ENCODE data around the gene PRCD. TPM values are rescaled to one million over a fixed set of nuclear protein-coding genes. Genes with fewer than 3 reads are reported as not detected.

Gene PRCD
- total RNA-seq, 1 donor from 2014 or later, result not detected

DNA sequence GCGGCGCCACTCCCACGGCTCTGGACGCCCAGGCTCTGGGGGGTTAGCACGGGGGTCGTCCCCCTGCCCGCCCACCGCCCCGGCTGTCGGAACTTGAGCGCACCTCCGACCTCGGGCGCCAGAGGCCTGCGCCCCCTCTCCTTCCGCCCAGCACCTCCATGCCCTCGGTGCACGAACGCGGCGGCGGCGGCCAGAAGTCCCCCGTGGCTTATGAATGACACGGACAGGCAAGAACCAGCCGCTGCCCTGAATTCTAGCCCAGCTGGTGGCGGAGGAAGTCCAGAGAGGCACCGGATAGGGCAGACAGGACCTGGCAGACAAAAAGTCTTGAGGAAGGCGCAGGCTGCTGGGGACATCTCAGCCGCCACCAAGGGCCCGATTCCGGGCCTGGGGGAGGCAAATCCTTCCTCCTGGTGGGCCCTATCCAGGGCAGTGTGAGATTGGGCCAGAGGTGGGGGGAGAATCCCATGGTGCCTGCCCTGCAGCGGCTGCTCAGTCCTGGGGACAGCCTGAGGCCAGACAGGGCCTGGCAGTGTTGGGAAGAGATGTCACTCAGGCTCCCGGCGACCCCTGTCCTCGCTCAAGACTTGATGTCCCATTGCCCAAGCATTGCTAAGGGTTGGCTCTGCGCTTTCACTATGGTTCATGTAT is 1.4 kb upstream of the PRCD start:
- DNase-seq (ENCODE audit: low read depth), result no peak

- DNase-seq (ENCODE audit: low read depth), result no peak
Observed at GRCh38 chr17:76538941-76539570, 788 bp upstream of the PRCD start.

GRCh38 chr17:76540381-76541300 is 797 bp downstream of the PRCD start:
- peak; percentile 97 for DNase-seq (ENCODE audit: low read depth)

DNA sequence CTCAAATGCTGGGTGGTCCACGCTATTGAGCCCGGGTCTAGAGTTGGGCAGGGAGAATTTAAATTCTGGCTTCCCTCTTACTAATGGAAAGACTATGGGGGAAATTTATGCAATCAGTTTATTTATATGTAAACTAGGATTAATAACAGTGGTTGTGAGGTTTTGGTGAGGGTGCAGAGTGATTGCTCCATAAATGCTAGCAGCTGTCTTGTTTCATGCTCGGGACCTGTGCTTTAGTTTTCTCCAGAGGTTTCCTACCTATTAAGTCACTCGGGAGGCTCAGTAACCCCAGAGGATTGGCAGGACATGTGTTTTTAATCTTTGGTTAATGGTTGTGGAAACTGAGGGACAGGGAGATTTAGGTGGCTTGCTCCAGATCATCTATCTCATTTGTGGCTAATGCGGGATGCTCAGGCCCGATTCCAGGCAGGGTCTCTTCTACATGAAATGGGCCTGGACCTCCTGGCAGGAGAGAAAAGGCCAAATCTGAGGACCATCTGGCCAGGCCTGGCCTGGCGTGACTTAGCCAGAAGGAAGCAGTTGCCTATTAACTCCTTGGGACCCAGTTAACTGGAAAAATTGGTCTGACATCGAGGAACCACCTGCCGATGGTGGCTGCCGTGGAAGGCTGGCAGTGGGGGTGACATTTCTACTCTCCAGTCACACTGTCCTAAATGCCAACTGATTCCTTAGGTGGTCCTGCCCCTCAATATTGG is 2.1 kb downstream of the PRCD start:
- no peak for DNase-seq (ENCODE audit: low read depth)

GRCh38 chr17:76542566-76542971 is 2.7 kb downstream of the PRCD start:
- no peak for DNase-seq (ENCODE audit: low read depth)

DNA sequence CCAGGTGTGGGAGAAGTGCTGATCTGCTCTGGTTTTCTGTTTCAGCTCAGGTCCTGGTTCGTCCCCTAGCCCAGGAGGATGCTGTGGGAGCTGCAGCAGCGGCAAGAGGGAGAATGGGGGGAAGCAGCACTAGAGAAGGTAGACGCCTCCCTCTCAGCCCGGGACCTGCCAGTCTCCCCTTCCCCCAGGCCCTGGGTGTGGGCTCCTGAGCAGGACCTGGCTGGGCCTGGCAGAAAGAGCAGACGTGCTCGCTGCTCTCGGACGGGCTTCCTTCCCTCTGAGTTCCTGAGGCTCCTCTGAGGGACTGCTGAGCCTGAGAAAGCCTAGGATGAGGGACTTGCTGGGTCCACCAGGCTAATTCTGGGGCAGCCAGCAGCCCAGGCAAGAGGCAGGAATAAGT is 3.1 kb downstream of the PRCD start:
- DNase-seq (ENCODE audit: low read depth), result no peak

DNA sequence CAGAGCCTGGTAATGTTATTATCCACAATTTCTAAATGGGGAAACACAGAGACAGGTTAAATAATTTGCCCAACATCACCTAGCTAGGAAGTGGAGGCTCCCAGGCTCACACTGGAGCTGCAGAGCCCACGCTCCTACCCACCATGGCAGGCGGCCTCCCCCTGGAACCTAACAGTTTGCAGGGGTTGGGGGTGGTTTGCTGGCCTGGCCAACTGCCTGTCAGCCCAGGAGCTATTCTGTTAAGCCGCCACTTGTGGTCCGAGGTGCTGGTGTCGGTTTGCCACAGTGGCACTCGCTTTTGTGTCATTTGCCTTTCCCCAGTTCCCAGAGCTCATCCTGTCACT is 3.6 kb downstream of the PRCD start:
- no peak for DNase-seq (ENCODE audit: low read depth)

DNA sequence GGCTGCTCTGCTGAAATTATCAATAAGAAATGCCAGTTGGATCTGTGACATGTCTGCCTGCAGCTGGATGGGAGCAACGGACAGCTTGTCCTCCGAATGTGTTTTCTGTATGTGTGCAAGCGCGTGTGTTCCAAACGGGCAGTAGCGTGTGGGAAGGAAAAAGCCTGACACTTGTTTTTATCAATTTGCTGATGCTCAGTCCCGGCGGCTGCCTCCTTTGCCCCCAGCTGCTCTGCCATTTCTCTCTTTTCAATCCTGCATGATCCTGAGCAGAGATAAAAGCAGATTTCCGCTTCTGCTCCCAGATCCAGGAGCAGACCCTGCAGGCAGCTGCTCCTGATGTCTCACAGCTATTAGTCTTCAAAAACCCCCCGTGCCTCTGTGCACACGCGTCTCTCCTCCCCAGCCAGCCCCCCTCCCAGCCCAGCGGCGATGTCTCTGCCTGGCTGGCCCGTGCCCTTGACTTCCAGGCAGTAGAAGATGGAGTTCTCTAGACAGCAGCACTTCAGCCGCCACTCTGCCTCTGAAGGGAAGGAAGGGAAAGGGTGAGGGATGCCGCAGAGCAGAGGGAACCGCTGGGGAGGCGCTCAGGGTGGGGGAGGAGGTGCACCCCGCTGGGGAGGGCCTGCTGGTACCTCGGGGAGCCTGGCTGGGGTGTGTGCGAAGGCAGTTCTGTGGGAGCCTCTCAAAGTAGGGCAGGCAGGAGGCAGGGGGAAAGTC is 4.1 kb downstream of the PRCD start:
- no peak for DNase-seq (ENCODE audit: low read depth)

DNA sequence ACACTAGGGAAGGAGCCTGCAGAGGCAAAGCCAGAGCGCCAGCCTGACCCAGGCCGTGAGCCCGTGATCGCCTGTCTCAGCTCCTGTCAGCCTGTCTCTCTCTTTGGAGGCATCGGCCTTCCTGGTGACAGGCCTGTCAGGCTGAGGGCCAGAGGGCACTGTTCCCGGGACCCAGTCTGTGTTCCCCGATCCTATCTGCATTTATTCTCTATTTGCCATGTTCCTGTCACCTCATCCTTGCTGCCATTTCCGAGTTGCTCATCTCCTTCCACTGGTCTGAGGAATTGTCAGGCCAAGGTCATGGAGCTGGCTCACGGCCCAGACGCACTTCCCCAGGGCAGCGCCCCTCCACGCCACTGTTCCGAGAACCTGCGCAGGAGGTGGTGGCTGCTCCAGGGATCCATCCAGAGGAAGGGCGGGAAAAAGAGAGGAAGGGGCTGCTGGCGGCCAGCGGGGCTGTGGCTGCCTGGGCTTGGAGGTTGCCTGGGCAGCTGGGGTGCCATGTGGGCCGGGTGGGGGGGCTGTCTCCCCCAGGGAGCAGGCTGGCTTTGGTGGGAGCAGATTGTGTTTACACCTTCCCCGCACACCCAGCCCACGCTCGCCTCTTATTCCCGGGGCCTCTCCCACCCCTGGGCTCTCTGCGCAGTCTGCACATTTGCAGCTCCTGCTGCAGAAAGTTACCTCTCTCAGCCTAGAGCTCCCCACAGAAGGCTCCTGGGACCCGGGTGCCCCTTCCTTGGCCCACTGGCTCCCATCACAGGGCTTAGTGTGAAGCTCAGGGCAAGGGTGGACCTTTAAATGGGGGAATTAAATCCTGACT is 4.9 kb downstream of the PRCD start:
- no peak for DNase-seq (ENCODE audit: low read depth)

GRCh38 chr17:76545918-76546555 is 6.2 kb downstream of the PRCD start:
- no peak for DNase-seq (ENCODE audit: low read depth)

DNA sequence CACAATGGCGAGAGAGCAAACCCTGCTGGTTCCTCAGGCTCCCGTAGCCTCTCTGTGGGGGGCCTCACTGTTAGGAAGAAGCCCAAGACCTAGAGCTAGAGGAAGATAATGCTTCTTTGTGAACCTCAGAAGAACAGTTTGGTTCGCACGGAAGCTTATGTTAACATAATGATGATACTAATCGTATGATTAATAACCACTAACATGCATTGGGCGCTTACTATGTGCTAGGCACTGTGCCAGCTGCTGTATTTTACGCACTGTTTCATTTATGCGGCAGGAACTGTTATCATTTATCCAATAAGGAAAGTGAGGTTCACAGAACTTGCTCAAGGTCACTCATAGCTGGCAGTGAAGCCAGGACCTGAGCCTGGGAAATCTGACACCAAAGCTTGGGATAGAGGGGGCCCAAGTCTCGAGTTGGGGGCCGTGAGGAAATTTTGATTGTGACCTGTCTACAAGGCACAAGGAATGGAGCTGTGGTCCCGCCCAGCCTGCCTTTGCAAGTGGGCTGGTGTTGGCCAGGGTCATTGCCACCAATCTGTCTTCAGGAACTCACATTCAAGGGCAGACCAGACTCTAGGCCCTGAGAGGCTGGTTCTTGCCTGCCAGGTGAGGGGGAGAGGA is 6.8 kb downstream of the PRCD start:
- no peak for DNase-seq (ENCODE audit: low read depth)

- peak; percentile 76 for DNase-seq (ENCODE audit: low read depth)
Observed at GRCh38 chr17:76547183-76547641, 7.4 kb downstream of the PRCD start.

- no peak for DNase-seq (ENCODE audit: low read depth)
Observed at GRCh38 chr17:76547642-76548202, 7.9 kb downstream of the PRCD start.

DNA sequence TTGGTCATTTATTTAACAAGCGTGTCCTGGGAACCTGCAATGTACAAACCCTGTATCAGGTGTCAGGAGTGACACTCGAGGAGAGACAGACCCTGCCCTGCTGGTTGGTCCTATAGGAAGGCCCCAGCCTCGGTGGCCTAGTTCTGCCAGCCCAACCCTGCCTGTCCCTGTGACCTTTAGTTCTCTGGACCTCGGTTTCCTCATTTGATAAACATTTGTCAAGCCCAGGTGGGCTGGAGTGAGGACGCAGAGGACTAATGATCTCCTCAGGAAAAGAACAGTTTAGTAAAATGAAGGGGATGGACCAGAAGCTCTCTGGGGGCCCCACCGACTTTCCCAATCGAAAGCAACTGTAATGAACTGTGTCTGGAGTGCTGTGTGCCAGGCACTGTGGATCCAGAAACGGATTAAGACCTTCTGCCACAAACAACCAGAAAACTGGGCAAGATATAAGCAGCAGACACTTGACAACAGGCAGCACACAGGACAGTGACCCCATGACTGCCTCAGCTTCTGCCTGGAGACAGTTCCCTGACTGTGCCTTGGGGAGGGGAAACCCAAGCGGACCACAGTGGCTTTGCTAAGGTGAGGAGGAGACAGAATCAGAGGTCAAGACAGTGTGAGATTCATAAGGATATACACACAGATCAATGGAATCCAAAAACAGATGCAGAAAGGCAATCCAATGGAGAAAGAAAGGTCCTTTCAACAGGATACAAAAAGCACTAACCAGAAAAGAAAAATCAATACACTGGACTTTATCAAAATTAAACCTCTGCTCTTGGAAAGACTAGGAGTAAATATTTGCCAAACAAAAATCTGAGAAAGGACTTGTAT is 8.8 kb downstream of the PRCD start:
- DNase-seq (ENCODE audit: low read depth), result no peak

DNA sequence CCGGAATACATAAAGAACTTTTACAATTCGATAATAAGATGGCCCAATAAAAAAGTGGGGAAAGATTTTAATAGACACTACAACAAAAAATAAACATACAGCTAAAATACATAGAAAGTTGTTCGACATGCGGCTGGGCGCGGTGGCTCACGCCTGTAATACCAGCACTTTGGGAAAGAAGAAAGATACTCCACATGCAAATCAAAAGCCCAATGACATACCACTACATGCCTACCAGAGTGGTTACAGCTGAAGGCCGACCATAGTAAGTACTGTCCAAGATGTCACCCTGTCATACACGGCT is 9.3 kb downstream of the PRCD start:
- no peak for DNase-seq (ENCODE audit: low read depth)

DNA sequence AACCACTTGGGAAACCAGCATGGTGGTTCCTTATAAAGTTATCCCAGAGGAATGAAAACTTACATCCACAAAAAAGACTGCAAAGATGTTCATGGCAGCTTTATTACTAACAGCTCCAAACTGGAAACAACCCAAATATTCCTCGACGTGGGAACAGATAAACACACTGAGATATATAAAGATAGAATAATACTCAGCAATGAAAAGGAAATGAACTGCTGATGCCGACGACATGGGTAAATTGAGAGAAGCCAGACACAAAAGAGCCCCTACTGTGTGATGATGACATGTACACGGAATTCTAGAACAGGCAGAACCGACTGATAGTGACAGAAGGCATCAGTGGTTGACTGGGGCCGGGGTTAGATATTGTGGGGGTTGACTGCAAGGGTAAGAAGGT is 9.7 kb downstream of the PRCD start:
- DNase-seq (ENCODE audit: low read depth), result no peak

GRCh38 chr17:76550712-76551615 is 11.1 kb downstream of the PRCD start:
- DNase-seq (ENCODE audit: low read depth), result peak; percentile 73
